ENCODE measurements around the gene CNTF.

The CNTF gene

GRCh38 chr11:58629857-58630256 lies 7.4 kb downstream of the CNTF start:
- no peaks in the 10 kb centered on the region for H3K9me3 ChIP-seq (ENCODE audit: insufficient read depth, low read length, severe bottlenecking)
- ATAC-seq (ENCODE audit: insufficient read depth, low read depth) (peak; percentile 68), DNase-seq (peak; percentile 19)
- H2AFZ ChIP-seq (ENCODE audit: low read depth, low read length): no peak overlapping the region
- H3K27me3 ChIP-seq (ENCODE audit: insufficient read depth, low read length, poor library complexity): no peaks in the 10 kb centered on the region
- no peaks in the 10 kb centered on the region for H4K20me1 ChIP-seq (ENCODE audit: insufficient read depth, low read length)
- no peak overlapping the region for H3K9ac ChIP-seq (ENCODE audit: low read depth, low read length)
- H3K4me2 ChIP-seq (ENCODE audit: insufficient read depth, low read length): no peak overlapping the region
- H3K36me3 ChIP-seq (ENCODE audit: insufficient read depth, low read length): peaks cover 26% of the 10 kb centered on the region
- H3K27ac ChIP-seq (ENCODE audit: low read length): no peak overlapping the region
- no peaks in the 10 kb centered on the region for H3K4me1 ChIP-seq (ENCODE audit: insufficient read depth, low read length)
- H3K4me3 ChIP-seq (ENCODE audit: low read depth in 1 of 2, low read length in 2 of 2): no peak overlapping the region
- H3K79me2 ChIP-seq (ENCODE audit: insufficient read depth, low read length): no peaks in the 10 kb centered on the region
- TF ChIP-seq CTCF (IDR thresholded peaks at IDR 0.05; ENCODE audit: borderline replicate concordance, extremely low read depth, low read length, poor library complexity, severe bottlenecking): peak; percentile 72
- no peak for TF ChIP-seq EZH2 (IDR thresholded peaks at IDR 0.05; ENCODE audit: borderline replicate concordance, low read depth, low read length, severe bottlenecking)

- no peak overlapping the region for H2AFZ ChIP-seq (ENCODE audit: low read depth, low read length)
- no peak overlapping the region for H3K27ac ChIP-seq (ENCODE audit: low read length)
- no peaks in the 10 kb centered on the region for H3K27me3 ChIP-seq (ENCODE audit: insufficient read depth, low read length, poor library complexity)
- no peak overlapping the region for H3K4me3 ChIP-seq (ENCODE audit: low read depth in 1 of 2, low read length in 2 of 2)
- TF ChIP-seq EZH2 (IDR thresholded peaks at IDR 0.05; ENCODE audit: borderline replicate concordance, low read depth, low read length, severe bottlenecking): no peak
- TF ChIP-seq CTCF (IDR thresholded peaks at IDR 0.05; ENCODE audit: borderline replicate concordance, extremely low read depth, low read length, poor library complexity, severe bottlenecking): no peak
- no peaks in the 10 kb centered on the region for H3K9me3 ChIP-seq (ENCODE audit: insufficient read depth, low read length, severe bottlenecking)
- no peaks in the 10 kb centered on the region for H4K20me1 ChIP-seq (ENCODE audit: insufficient read depth, low read length)
- no peak overlapping the region for H3K9ac ChIP-seq (ENCODE audit: low read depth, low read length)
- H3K36me3 ChIP-seq (ENCODE audit: insufficient read depth, low read length): peaks cover 12% of the 10 kb centered on the region; the same call in 1 of the 2 replicates
- H3K79me2 ChIP-seq (ENCODE audit: insufficient read depth, low read length): no peaks in the 10 kb centered on the region
- H3K4me2 ChIP-seq (ENCODE audit: insufficient read depth, low read length): no peak overlapping the region
- DNase-seq (no peak), ATAC-seq (ENCODE audit: insufficient read depth, low read depth) (no peak)
- no peaks in the 10 kb centered on the region for H3K4me1 ChIP-seq (ENCODE audit: insufficient read depth, low read length)
Observed at GRCh38 chr11:58631378-58631777, 8.9 kb downstream of the CNTF start.

- Histone ChIP-seq H4K20me1 (ENCODE audit: insufficient read depth, low read length) (no peaks in the 10 kb centered on the region), H2AFZ (ENCODE audit: low read depth, low read length) (no peak overlapping the region), H3K27ac (ENCODE audit: low read length) (no peak overlapping the region), H3K4me2 (ENCODE audit: insufficient read depth, low read length) (no peak overlapping the region), H3K27me3 (ENCODE audit: insufficient read depth, low read length, poor library complexity) (no peaks in the 10 kb centered on the region), H3K4me1 (ENCODE audit: insufficient read depth, low read length) (no peaks in the 10 kb centered on the region), H3K9ac (ENCODE audit: low read depth, low read length) (no peak overlapping the region), H3K79me2 (ENCODE audit: insufficient read depth, low read length) (no peaks in the 10 kb centered on the region), H3K36me3 (ENCODE audit: insufficient read depth, low read length) (peaks cover 4% of the 10 kb centered on the region; the same call in 1 of the 2 replicates), H3K9me3 (ENCODE audit: insufficient read depth, low read length, severe bottlenecking) (no peaks in the 10 kb centered on the region), H3K4me3 (ENCODE audit: low read depth in 1 of 2, low read length in 2 of 2) (no peak overlapping the region)
- no peak for DNase-seq
- TF ChIP-seq CTCF (IDR thresholded peaks at IDR 0.05; ENCODE audit: borderline replicate concordance, extremely low read depth, low read length, poor library complexity, severe bottlenecking) (no peak), EZH2 (IDR thresholded peaks at IDR 0.05; ENCODE audit: borderline replicate concordance, low read depth, low read length, severe bottlenecking) (no peak)
- ATAC-seq (ENCODE audit: insufficient read depth, low read depth): no peak
Observed at GRCh38 chr11:58632510-58632909, 10.0 kb downstream of the CNTF start.

- H3K79me2 ChIP-seq (ENCODE audit: insufficient read depth, low read length): no peaks in the 10 kb centered on the region
- no peaks in the 10 kb centered on the region for H3K36me3 ChIP-seq (ENCODE audit: insufficient read depth, low read length)
- H3K27ac ChIP-seq (ENCODE audit: low read length): no peak overlapping the region
- H3K9ac ChIP-seq (ENCODE audit: low read depth, low read length): no peak overlapping the region
- H2AFZ ChIP-seq (ENCODE audit: low read depth, low read length): no peak overlapping the region
- DNase-seq: no peak
- H3K4me3 ChIP-seq (ENCODE audit: low read depth in 1 of 2, low read length in 2 of 2): no peak overlapping the region
- H3K4me2 ChIP-seq (ENCODE audit: insufficient read depth, low read length): no peak overlapping the region
- TF ChIP-seq CTCF (IDR thresholded peaks at IDR 0.05; ENCODE audit: borderline replicate concordance, extremely low read depth, low read length, poor library complexity, severe bottlenecking) (no peak), EZH2 (IDR thresholded peaks at IDR 0.05; ENCODE audit: borderline replicate concordance, low read depth, low read length, severe bottlenecking) (no peak)
- no peaks in the 10 kb centered on the region for H3K27me3 ChIP-seq (ENCODE audit: insufficient read depth, low read length, poor library complexity)
- H4K20me1 ChIP-seq (ENCODE audit: insufficient read depth, low read length): no peaks in the 10 kb centered on the region
- H3K9me3 ChIP-seq (ENCODE audit: insufficient read depth, low read length, severe bottlenecking): no peaks in the 10 kb centered on the region
- peaks cover 17% of the 10 kb centered on the region for H3K4me1 ChIP-seq (ENCODE audit: insufficient read depth, low read length)
- no peak for ATAC-seq (ENCODE audit: insufficient read depth, low read depth)
Observed at GRCh38 chr11:58636587-58636986, 14.1 kb downstream of the CNTF start.

Measured in DND-41 (cell line).